ENCODE measurements around the gene DCDC2C. TPM values are rescaled to one million over a fixed set of nuclear protein-coding genes. Genes with fewer than 3 reads are reported as not detected.

DCDC2C gene
- total RNA-seq, 4 donors from 2014 or later: not detected

DNA sequence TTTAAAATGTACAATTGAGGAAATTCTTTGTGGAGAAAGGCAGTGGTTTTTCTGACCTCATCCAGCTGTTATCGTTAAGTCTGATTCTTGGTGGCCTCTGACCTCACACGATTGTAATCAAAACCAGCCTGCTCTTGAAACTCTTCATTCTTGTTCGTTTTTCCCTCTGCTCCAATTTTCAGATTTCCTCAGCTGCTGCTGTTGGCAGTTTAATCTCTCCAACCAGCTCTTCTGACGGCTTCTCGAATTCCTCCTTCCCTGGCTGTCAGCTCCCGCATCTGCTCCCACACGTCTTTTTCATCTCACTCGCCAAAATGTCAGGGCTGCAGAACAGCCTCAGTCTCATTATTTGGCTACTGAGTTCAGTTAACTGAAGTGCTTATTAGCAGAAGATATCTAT lies 136.1 kb downstream of the DCDC2C start:
- Histone ChIP-seq H3K9me3 (peaks cover 0 to 7% (median 0%) of the 10 kb centered on the region in 4 donors), H3K36me3 (no peaks in the 10 kb centered on the region), H3K4me1 (no peaks in the 10 kb centered on the region), H3K4me3 (no peak overlapping the region), H3K27me3 (no peaks in the 10 kb centered on the region), H3K27ac (no peak overlapping the region)
- no peak for TF ChIP-seq POLR2A (IDR thresholded peaks at IDR 0.05)
- TF ChIP-seq, protein P1, sequence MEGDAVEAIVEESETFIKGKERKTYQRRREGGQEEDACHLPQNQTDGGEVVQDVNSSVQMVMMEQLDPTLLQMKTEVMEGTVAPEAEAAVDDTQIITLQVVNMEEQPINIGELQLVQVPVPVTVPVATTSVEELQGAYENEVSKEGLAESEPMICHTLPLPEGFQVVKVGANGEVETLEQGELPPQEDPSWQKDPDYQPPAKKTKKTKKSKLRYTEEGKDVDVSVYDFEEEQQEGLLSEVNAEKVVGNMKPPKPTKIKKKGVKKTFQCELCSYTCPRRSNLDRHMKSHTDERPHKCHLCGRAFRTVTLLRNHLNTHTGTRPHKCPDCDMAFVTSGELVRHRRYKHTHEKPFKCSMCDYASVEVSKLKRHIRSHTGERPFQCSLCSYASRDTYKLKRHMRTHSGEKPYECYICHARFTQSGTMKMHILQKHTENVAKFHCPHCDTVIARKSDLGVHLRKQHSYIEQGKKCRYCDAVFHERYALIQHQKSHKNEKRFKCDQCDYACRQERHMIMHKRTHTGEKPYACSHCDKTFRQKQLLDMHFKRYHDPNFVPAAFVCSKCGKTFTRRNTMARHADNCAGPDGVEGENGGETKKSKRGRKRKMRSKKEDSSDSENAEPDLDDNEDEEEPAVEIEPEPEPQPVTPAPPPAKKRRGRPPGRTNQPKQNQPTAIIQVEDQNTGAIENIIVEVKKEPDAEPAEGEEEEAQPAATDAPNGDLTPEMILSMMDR (IDR thresholded peaks at IDR 0.05): no peak
- no peak for DNase-seq

DNA sequence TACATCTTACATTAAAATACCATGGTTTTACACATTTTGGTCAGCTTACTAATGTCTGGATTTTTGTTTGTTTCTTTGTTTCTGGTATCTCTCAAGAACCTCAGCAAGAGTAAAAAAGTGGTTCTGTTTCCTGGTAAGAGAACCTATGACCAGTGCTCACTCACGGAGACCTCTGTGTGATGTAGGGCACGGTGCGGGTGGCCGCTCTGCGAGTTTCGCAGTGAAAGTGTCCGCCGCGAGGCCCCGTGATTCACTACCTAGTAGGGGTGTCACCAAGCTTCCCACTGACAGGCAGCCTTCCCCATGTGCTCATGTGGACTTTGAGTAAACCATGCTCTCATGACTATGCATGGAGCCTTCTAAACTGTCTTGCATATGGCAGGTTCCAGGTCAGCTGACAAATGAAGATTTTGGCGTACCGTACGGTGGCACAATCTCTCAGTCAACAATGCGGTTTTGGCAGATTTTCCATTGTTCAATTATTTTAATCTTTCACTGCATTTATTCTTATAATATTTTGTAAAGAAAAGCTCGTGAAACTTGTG lies 137.3 kb downstream of the DCDC2C start:
- Histone ChIP-seq H3K27ac (no peak overlapping the region), H3K4me1 (no peaks in the 10 kb centered on the region), H3K4me3 (no peak overlapping the region), H3K36me3 (no peaks in the 10 kb centered on the region), H3K27me3 (no peaks in the 10 kb centered on the region), H3K9me3 (peaks cover 0 to 3% (median 0%) of the 10 kb centered on the region in 4 donors)
- no peak for DNase-seq
- TF ChIP-seq POLR2A (IDR thresholded peaks at IDR 0.05): no peak
- TF ChIP-seq, protein P1 (IDR thresholded peaks at IDR 0.05): no peak

DNA sequence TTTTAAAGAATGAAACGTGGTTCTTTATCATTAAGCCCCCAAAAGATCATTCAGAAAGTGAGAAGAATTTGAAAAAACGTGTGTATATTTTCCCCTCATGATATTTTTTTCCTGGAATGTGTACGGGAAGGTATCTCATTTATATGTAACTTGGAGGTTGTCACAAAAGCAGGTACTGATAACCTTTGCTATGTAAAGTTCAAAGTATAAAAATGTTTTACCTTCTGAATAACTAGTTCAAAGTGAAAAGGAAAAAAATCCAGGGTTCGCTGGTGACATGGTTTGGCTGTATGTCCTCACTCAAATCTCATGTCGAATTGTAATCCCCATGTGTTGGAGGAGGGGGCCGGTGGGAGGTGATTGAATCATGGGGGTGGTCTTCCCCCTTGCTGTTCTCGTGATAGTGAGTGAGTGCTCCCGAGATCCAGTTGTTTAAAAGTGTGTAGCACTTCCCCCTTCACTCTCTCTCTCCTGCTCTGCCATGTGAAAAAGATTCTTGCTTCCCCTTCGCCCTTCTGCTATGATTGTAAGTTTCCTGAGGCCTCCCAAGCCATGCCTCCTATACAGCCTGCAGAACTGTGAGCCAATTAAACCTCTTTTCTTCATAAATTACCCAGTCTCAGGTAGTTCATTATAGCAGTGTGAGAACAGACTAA lies 144.2 kb downstream of the DCDC2C start:
- H3K4me1 ChIP-seq: no peaks in the 10 kb centered on the region
- H3K27ac ChIP-seq: no peak overlapping the region
- no peaks in the 10 kb centered on the region for H3K9me3 ChIP-seq
- H3K4me3 ChIP-seq: no peak overlapping the region
- H3K36me3 ChIP-seq: no peaks in the 10 kb centered on the region
- TF ChIP-seq, protein P1 (IDR thresholded peaks at IDR 0.05): no peak
- no peak for TF ChIP-seq POLR2A (IDR thresholded peaks at IDR 0.05)
- no peak for DNase-seq
- no peaks in the 10 kb centered on the region for H3K27me3 ChIP-seq

DNA sequence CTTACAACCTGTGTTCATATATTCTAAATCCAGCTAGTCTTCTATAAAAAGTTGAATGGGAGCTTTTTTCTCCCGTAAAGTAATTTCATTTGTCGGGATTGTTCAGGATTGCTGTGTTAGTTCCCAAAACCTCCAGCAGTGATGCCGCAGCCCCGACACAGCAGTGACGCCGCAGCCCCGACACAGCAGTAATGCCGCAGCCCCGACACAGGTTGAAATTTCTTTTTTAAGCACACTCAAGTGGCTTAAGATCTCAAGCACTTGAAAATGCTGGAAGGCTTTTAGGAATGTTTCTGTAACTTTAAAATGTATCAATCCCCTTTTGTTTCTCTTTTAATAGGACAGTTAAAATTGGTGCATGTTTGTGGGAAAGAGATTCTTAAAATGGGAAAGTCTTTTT lies 145.4 kb downstream of the DCDC2C start:
- H3K4me3 ChIP-seq: no peak overlapping the region
- no peak for DNase-seq
- no peaks in the 10 kb centered on the region for H3K27me3 ChIP-seq
- TF ChIP-seq, protein P1 (IDR thresholded peaks at IDR 0.05): no peak
- TF ChIP-seq POLR2A (IDR thresholded peaks at IDR 0.05): no peak
- no peaks in the 10 kb centered on the region for H3K36me3 ChIP-seq
- no peaks in the 10 kb centered on the region for H3K4me1 ChIP-seq
- peaks cover 0 to 3% (median 0%) of the 10 kb centered on the region in 4 donors for H3K9me3 ChIP-seq
- H3K27ac ChIP-seq: no peak overlapping the region

DNA sequence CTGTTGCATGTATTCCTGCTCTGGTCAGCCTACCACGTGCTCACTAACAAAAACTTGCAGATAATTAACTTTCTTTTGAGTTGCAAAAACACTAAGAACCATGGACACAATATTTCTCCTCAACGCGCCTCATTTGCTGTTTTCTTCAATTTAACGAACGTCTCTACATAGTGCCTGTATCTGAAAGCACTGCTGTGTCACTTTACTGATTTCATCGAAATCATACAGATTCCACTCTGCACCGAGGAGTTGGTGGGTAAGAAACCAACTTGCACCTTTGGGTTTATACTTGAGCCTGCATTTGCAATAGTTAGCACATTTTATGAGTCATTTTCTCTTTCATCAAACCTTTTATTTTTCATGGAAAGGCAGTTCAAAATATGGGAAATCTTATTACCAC lies 145.8 kb downstream of the DCDC2C start:
- TF ChIP-seq, protein P1 (IDR thresholded peaks at IDR 0.05): no peak
- TF ChIP-seq POLR2A (IDR thresholded peaks at IDR 0.05): no peak
- Histone ChIP-seq H3K27ac (no peak overlapping the region), H3K27me3 (no peaks in the 10 kb centered on the region), H3K9me3 (peaks cover 0 to 3% (median 0%) of the 10 kb centered on the region in 4 donors), H3K4me1 (no peaks in the 10 kb centered on the region), H3K4me3 (no peak overlapping the region), H3K36me3 (no peaks in the 10 kb centered on the region)
- no peak for DNase-seq
